OCI-LY3 (cell line): Measurements from ENCODE around the gene KLRB1.

Source experiments
- H2AFZ ChIP-seq: fragments of 200-600, 300-600 bp; shearing (Covaris generic); 2 replicates; pipeline ENCODE4 v1.6.0; 2014; ENCODE audit warnings: antibody characterized with exemption, low read depth, low read length
- H3K27ac ChIP-seq: fragments of 200-600, 300-600 bp; sonication (generic); 2 replicates; pipeline ENCODE4 v1.5.1; 2014; ENCODE audit warnings: mild to moderate bottlenecking, low read length, moderate library complexity, mixed read lengths
- H3K27me3 ChIP-seq: fragments of 200-600, 300-600 bp; sonication (generic); 2 replicates; pipeline ENCODE4 v1.6.1; 2014; ENCODE audit warnings: low read depth, low read length, mixed read lengths
- H3K36me3 ChIP-seq: fragments of 200-600, 300-600 bp; sonication (generic); replicated peaks from 2 replicates; pipeline ENCODE3; 2014; ENCODE audit warnings: low read depth, low read length, mixed read lengths
- H3K4me1 ChIP-seq: fragments of 300-600, 200-600 bp; sonication (generic); 2 replicates; pipeline ENCODE4 v1.6.1; 2014; ENCODE audit warnings: low read length, mixed read lengths
- H3K4me2 ChIP-seq: fragments of 200-600, 300-600 bp; sonication (generic); 2 replicates; pipeline ENCODE4 v1.6.1; 2014; ENCODE audit warnings: low read length, mixed read lengths
- H3K4me3 ChIP-seq: fragments of 300-600, 200-600 bp; sonication (generic); 2 replicates; pipeline ENCODE4 v1.5.1; 2014; ENCODE audit warnings: antibody characterized with exemption, mild to moderate bottlenecking, low read length, moderate library complexity
- H3K79me2 ChIP-seq: fragments of 300-600, 200-600 bp; shearing (Covaris generic); 2 replicates; pipeline ENCODE4 v1.6.1; 2014; ENCODE audit warnings: mild to moderate bottlenecking, low read length, mixed read lengths
- H3K9ac ChIP-seq: fragments of 300-600, 200-600 bp; shearing (Covaris generic); 2 replicates; pipeline ENCODE4 v1.6.0; 2014; ENCODE audit warnings: mild to moderate bottlenecking, low read length, moderate library complexity
- H3K9me3 ChIP-seq: fragments of 200-600, 300-600 bp; shearing (Covaris generic); 2 replicates; pipeline ENCODE4 v1.6.1; 2014; ENCODE audit warnings: low read length, mixed read lengths; ENCODE audit not compliant: insufficient read depth
- H4K20me1 ChIP-seq: fragments of 200-600, 300-600 bp; sonication (generic); 2 replicates; pipeline ENCODE4 v1.6.1; 2016; ENCODE audit warnings: low read length, mixed read lengths; ENCODE audit not compliant: insufficient read depth
- EZH2phosphoT487 ChIP-seq: fragments of 200-600 bp; shearing (Covaris generic); IDR thresholded peaks from 2 replicates; pipeline ENCODE4 v1.6.1; 2018; ENCODE audit warnings: antibody characterized with exemption, mixed run types, low read depth
- TF ChIP-seq, protein P1 (sequence below): fragments of 200-600, 300-600 bp; sonication (generic); IDR thresholded peaks from 2 replicates; pipeline ENCODE4 v1.5.1; 2014; ENCODE audit warnings: antibody characterized with exemption, low read length, low read depth

The KLRB1 gene

DNA sequence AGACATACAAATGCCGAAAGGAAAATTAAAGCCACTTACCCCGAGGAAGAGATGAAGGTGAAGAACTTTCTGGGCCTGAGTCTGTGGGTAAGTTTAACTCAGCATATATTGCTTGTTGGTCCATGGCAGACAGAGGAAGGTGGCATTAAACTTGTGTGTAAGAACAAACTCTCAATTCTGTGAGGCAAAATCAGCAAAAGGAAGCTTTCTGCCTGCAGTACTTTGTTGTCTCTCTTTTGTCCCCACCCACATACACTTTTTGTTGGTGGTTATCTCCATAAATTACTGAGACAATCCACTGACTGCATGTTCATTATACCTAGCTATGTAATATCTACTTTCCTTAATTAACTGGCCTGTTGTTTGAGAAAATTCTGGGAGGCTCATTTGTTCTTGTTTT, at the start of gene KLRB1:
Gene KLRB1 (minus strand): TSS at position 201 of the 400 bp plus-strand sequence. CDS start 77 bp downstream, at position 124.
- H3K4me2 ChIP-seq, result no peak within 1 kb of the TSS
- H3K27me3 ChIP-seq, result no peaks in the 10 kb centered on the region
- H3K9me3 ChIP-seq, result no peaks in the 10 kb centered on the region
- TF ChIP-seq, protein P1, sequence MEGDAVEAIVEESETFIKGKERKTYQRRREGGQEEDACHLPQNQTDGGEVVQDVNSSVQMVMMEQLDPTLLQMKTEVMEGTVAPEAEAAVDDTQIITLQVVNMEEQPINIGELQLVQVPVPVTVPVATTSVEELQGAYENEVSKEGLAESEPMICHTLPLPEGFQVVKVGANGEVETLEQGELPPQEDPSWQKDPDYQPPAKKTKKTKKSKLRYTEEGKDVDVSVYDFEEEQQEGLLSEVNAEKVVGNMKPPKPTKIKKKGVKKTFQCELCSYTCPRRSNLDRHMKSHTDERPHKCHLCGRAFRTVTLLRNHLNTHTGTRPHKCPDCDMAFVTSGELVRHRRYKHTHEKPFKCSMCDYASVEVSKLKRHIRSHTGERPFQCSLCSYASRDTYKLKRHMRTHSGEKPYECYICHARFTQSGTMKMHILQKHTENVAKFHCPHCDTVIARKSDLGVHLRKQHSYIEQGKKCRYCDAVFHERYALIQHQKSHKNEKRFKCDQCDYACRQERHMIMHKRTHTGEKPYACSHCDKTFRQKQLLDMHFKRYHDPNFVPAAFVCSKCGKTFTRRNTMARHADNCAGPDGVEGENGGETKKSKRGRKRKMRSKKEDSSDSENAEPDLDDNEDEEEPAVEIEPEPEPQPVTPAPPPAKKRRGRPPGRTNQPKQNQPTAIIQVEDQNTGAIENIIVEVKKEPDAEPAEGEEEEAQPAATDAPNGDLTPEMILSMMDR, result no peak
- TF ChIP-seq EZH2phosphoT487, result no peak
- H3K79me2 ChIP-seq, result no peaks in the 10 kb centered on the region
- H3K9ac ChIP-seq, result no peak within 1 kb of the TSS
- H3K4me1 ChIP-seq, result no peaks in the 10 kb centered on the region
- no peak within 1 kb of the TSS for H2AFZ ChIP-seq
- no peaks in the 10 kb centered on the region for H4K20me1 ChIP-seq
- H3K36me3 ChIP-seq, result no peaks in the 10 kb centered on the region
- H3K27ac ChIP-seq, result no peak within 1 kb of the TSS
- H3K4me3 ChIP-seq, result no peak within 1 kb of the TSS

DNA sequence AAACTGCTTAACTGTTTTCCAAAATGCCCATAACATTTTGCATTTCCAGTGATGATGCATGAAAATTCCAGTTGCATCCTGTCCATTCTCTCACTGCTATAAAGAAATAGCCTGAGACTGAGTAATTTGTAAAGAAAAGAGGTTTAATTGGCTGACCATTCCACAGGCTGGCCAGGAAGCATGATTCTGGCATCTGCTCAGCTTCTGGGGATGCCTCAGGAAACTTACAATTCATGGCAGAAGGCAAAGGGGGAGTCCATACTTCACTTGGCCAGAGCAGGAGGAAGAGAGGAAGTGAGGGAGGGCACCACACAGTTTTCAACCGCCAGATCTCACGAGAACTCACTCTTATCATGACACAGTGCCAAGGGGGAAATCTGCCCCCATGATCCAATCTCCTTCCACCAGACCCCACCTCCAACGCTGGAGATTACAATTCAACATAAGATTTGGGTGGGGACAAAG, 43.6 kb upstream of the KLRB1 start:
- peak overlapping the region; percentile 47 for H3K4me3 ChIP-seq
- no peak overlapping the region for H2AFZ ChIP-seq
- H3K36me3 ChIP-seq, result peaks cover 43% of the 10 kb centered on the region
- TF ChIP-seq, protein P1, result no peak
- no peaks in the 10 kb centered on the region for H4K20me1 ChIP-seq
- H3K79me2 ChIP-seq, result peaks cover 25% of the 10 kb centered on the region
- peak overlapping the region; percentile 98 for H3K27ac ChIP-seq
- peak overlapping the region; percentile 99 for H3K4me2 ChIP-seq
- no peaks in the 10 kb centered on the region for H3K9me3 ChIP-seq
- H3K4me1 ChIP-seq, result peaks cover 60% of the 10 kb centered on the region
- peak overlapping the region; percentile 99 for H3K9ac ChIP-seq
- H3K27me3 ChIP-seq, result no peaks in the 10 kb centered on the region

DNA sequence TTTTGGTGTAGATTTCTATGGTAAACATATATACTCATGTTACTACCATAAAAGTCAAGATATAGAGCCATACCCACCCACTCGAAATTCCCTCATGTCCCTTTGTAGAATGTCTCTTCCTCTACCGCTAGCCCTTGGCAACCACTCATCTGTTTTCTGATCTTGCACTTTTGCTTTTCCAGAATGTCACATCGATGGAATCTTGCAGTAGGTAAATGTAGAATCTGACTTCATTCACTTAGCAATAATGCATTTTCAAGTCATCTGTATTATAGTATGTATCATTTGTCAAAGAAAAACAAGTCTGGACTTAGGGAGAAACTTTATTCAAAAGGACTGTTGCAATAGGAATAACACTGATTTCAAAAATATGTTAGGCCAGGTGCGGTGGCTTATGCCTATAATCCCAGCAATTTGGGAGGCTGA, 42.4 kb upstream of the KLRB1 start:
- H3K9ac ChIP-seq, result peak overlapping the region; percentile 99
- H2AFZ ChIP-seq, result no peak overlapping the region
- no peaks in the 10 kb centered on the region for H3K27me3 ChIP-seq
- H3K9me3 ChIP-seq, result no peaks in the 10 kb centered on the region
- H3K4me1 ChIP-seq, result peaks cover 71% of the 10 kb centered on the region
- TF ChIP-seq EZH2phosphoT487, result no peak
- TF ChIP-seq, protein P1, result no peak
- H4K20me1 ChIP-seq, result no peaks in the 10 kb centered on the region
- H3K27ac ChIP-seq, result peak overlapping the region; percentile 98
- peak overlapping the region; percentile 80 for H3K4me3 ChIP-seq
- H3K4me2 ChIP-seq, result peak overlapping the region; percentile 99
- H3K79me2 ChIP-seq, result peaks cover 25% of the 10 kb centered on the region
- peaks cover 39% of the 10 kb centered on the region for H3K36me3 ChIP-seq

DNA sequence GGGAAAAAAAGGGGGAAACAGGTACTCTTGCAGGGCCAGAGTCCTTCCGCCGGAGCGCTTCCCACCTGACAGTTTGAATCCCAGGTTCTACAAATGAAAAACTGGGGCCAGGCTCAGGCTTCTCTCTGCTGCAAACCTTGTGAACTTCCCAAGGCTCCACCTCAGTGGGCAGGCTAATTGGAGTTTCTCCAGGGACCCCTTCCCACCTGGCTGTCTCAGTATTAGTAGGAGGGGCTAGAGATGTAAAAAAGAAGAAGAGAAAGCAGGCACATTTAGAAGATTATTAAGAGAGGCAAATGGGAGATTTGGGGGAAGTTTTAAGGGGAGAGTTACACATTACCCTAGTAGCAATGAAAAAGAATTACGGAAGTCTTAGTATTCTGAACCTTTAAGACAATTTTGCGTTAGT, 41.8 kb upstream of the KLRB1 start:
- peak overlapping the region; percentile 98 for H3K27ac ChIP-seq

More for the DNA sequence above, 41.8 kb upstream of the KLRB1 start:
- H4K20me1 ChIP-seq, result no peaks in the 10 kb centered on the region
- peaks cover 76% of the 10 kb centered on the region for H3K4me1 ChIP-seq
- peaks cover 25% of the 10 kb centered on the region for H3K79me2 ChIP-seq
- no peak for TF ChIP-seq EZH2phosphoT487
- TF ChIP-seq, protein P1, result no peak
- H2AFZ ChIP-seq, result no peak overlapping the region
- peaks cover 38% of the 10 kb centered on the region for H3K36me3 ChIP-seq
- peaks cover 4% of the 10 kb centered on the region; the same call in 1 of the 2 replicates for H3K9me3 ChIP-seq
- peak overlapping the region; percentile 99 for H3K4me2 ChIP-seq
- H3K9ac ChIP-seq, result peak overlapping the region; percentile 99
- peak overlapping the region; percentile 80 for H3K4me3 ChIP-seq
- H3K27me3 ChIP-seq, result no peaks in the 10 kb centered on the region
